Measurements from ENCODE around the gene HIVEP3. TPM values are rescaled to one million over a fixed set of nuclear protein-coding genes. Genes with fewer than 3 reads are reported as not detected.
A peak's percentile ranks its signal among the peaks of the same experiment; 100 is the strongest.

The HIVEP3 gene
- total RNA-seq, 3 donors from 2014 or later: 4.9 to 6.5 (median 6.1) TPM

GRCh38 chr1:41887365-41887764 lies 31.4 kb downstream of the HIVEP3 start:
- ATAC-seq: no peak
- no peak for DNase-seq
- Histone ChIP-seq H3K4me3 (no peak overlapping the region), H3K4me1 (ENCODE audit: low read depth) (peaks cover 12% of the 10 kb centered on the region), H3K36me3 (ENCODE audit: low read depth) (no peaks in the 10 kb centered on the region), H3K9me3 (no peaks in the 10 kb centered on the region)
- no peak for TF ChIP-seq CTCF (IDR thresholded peaks at IDR 0.05)
- intact Hi-C loops (cut with DNase I, micrococcal nuclease): no loop called here

- H3K4me3 ChIP-seq: no peak overlapping the region
- intact Hi-C loops (cut with DNase I, micrococcal nuclease): no loop called here
- H3K9me3 ChIP-seq: no peaks in the 10 kb centered on the region
- ATAC-seq (no peak), DNase-seq (no peak)
- peaks cover 3% of the 10 kb centered on the region for H3K4me1 ChIP-seq (ENCODE audit: low read depth)
- no peak for TF ChIP-seq CTCF (IDR thresholded peaks at IDR 0.05)
- H3K36me3 ChIP-seq (ENCODE audit: low read depth): no peaks in the 10 kb centered on the region
Measured at GRCh38 chr1:41884256-41885230, 34.2 kb downstream of the HIVEP3 start.

- no peak for TF ChIP-seq CTCF (IDR thresholded peaks at IDR 0.05)
- no peak for DNase-seq
- H3K4me3 ChIP-seq: no peak overlapping the region
- H3K36me3 ChIP-seq (ENCODE audit: low read depth): no peaks in the 10 kb centered on the region
- H3K4me1 ChIP-seq (ENCODE audit: low read depth): peaks cover 3% of the 10 kb centered on the region
- intact Hi-C loops (cut with DNase I, micrococcal nuclease): no loop called here
- no peak for ATAC-seq
- H3K9me3 ChIP-seq: no peaks in the 10 kb centered on the region
Measured at GRCh38 chr1:41883507-41883906, 35.2 kb downstream of the HIVEP3 start.

- Histone ChIP-seq H3K9me3 (no peaks in the 10 kb centered on the region), H3K4me1 (ENCODE audit: low read depth) (peaks cover 3% of the 10 kb centered on the region), H3K36me3 (ENCODE audit: low read depth) (no peaks in the 10 kb centered on the region), H3K4me3 (no peak overlapping the region)
- intact Hi-C loops (cut with DNase I, micrococcal nuclease): no loop called here
- TF ChIP-seq CTCF (IDR thresholded peaks at IDR 0.05): no peak
- ATAC-seq (peak; percentile 44), DNase-seq (no peak)
Measured at GRCh38 chr1:41882486-41882885, 36.2 kb downstream of the HIVEP3 start.

- H3K4me1 ChIP-seq (ENCODE audit: low read depth): peaks cover 3% of the 10 kb centered on the region
- ATAC-seq: peak; percentile 94
- intact Hi-C loops (cut with DNase I, micrococcal nuclease): no loop called here
- no peaks in the 10 kb centered on the region for H3K36me3 ChIP-seq (ENCODE audit: low read depth)
- no peak overlapping the region for H3K4me3 ChIP-seq
- TF ChIP-seq CTCF (IDR thresholded peaks at IDR 0.05): no peak
- peak in 2 of 3 donors; percentile 52 to 66 for DNase-seq
- H3K9me3 ChIP-seq: no peaks in the 10 kb centered on the region
Measured at GRCh38 chr1:41882068-41882477, 36.6 kb downstream of the HIVEP3 start.

Data from mucosa of descending colon (tissue), 3 donors.